ENCODE data around the gene MAB21L4. TPM values are rescaled to one million over a fixed set of nuclear protein-coding genes. Genes with fewer than 3 reads are reported as not detected.

MAB21L4 gene
- total RNA-seq, 1 experiment from 2014 or later: 0.21 TPM

GRCh38 chr2:240927390-240927781 lies 31.4 kb upstream of the MAB21L4 start:
- H3K4me3 ChIP-seq (ENCODE audit: low read depth in 2 of 2, low read length in 2 of 2): no peak overlapping the region
- DNase-seq (ENCODE audit: low read depth, low spot score) (no peak), ATAC-seq (no peak)
- intact Hi-C loops (cut with micrococcal nuclease; ENCODE audit: unreplicated experiment): no loop called here
- H3K9me3 ChIP-seq (ENCODE audit: control insufficient read depth, insufficient read depth, low read depth, low read length): no peaks in the 10 kb centered on the region
- CTCF ChIA-PET: interaction anchor here (0.5 kb wide), 1 partner anchor 38 kb away, joined by 4 read pairs; no protein-coding TSS in a partner anchor
- H3K4me1 ChIP-seq (ENCODE audit: control insufficient read depth, insufficient read depth, low read length): peaks cover 17% of the 10 kb centered on the region
- BruUV-seq (replicated peaks): no TSS peak
- in situ Hi-C loops (cut with HindIII; ENCODE audit: low pct_unique_long_range_greater_than_20kb, low sequenced_read_pairs): no loop called here
- H3K36me3 ChIP-seq (ENCODE audit: control insufficient read depth, insufficient read depth, low read length): no peaks in the 10 kb centered on the region
- H3K27ac ChIP-seq (ENCODE audit: low read length): no peak overlapping the region
- no peaks in the 10 kb centered on the region for H3K27me3 ChIP-seq (ENCODE audit: control insufficient read depth, insufficient read depth, low read length)
- no peak for TF ChIP-seq SIN3A (IDR thresholded peaks at IDR 0.05; ENCODE audit: borderline replicate concordance, insufficient read depth, low read depth, low read length)
- no peak for TF ChIP-seq CTCF (IDR thresholded peaks at IDR 0.05)
- TF ChIP-seq TCF7L2 (IDR thresholded peaks at IDR 0.05; ENCODE audit: low read depth, low read length): no peak
- TF ChIP-seq, protein P1, sequence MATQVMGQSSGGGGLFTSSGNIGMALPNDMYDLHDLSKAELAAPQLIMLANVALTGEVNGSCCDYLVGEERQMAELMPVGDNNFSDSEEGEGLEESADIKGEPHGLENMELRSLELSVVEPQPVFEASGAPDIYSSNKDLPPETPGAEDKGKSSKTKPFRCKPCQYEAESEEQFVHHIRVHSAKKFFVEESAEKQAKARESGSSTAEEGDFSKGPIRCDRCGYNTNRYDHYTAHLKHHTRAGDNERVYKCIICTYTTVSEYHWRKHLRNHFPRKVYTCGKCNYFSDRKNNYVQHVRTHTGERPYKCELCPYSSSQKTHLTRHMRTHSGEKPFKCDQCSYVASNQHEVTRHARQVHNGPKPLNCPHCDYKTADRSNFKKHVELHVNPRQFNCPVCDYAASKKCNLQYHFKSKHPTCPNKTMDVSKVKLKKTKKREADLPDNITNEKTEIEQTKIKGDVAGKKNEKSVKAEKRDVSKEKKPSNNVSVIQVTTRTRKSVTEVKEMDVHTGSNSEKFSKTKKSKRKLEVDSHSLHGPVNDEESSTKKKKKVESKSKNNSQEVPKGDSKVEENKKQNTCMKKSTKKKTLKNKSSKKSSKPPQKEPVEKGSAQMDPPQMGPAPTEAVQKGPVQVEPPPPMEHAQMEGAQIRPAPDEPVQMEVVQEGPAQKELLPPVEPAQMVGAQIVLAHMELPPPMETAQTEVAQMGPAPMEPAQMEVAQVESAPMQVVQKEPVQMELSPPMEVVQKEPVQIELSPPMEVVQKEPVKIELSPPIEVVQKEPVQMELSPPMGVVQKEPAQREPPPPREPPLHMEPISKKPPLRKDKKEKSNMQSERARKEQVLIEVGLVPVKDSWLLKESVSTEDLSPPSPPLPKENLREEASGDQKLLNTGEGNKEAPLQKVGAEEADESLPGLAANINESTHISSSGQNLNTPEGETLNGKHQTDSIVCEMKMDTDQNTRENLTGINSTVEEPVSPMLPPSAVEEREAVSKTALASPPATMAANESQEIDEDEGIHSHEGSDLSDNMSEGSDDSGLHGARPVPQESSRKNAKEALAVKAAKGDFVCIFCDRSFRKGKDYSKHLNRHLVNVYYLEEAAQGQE (IDR thresholded peaks at IDR 0.05; ENCODE audit: insufficient read depth in 1 of 2, low read depth in 2 of 2, low read length in 1 of 2): no peak
- TF ChIP-seq POLR2AphosphoS5 (IDR thresholded peaks at IDR 0.05; ENCODE audit: low read depth, low read length): no peak
- POLR2A ChIA-PET: no interaction called here

DNA sequence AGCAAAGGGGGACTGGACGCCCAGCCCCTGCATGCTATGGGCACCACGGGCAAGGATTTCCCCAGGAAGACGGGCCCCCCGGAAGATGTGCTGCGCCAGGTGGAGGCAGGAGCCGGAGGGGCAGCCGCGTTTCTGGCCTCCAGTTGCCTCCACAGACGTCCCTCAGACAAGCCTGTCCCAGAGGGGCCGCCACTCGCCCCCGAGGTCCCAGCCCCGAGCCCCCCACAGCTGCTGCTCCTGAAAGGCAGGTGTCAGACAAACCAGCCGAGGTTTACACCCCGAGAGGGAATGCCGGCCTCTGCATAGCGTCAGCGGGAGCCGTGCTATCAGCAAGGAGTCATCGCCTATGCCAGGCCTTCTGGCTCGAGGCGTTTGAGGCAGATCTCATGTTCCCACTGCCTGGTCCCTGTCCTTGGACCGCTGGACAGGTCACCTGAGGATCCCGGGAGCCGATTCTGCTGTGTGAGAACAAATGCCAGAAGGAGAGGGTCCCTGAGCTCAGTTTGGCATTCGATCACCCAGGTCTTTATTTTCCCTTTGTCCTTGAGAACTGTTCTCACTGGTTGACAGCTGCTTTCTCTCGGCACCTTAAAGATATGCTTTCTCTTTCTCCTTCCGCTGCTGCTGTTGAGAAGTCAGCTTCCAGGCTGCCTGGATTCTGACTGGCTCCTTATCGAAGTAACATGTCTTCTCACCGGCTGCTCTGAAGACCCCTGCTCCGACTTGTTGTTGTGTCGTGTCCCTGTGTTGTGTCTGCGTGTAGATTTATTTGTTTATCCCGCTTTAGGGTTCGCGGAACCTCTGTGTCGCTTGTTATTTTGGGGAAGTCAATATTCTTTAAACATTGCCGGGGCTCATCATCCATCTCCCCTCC lies 30.8 kb upstream of the MAB21L4 start:
- CTCF ChIA-PET: interaction anchor here (0.5 kb wide), 1 partner anchor 38 kb away, joined by 4 read pairs; no protein-coding TSS in a partner anchor
- Histone ChIP-seq H3K9me3 (ENCODE audit: control insufficient read depth, insufficient read depth, low read depth, low read length) (no peaks in the 10 kb centered on the region), H3K27me3 (ENCODE audit: control insufficient read depth, insufficient read depth, low read length) (no peaks in the 10 kb centered on the region), H3K27ac (ENCODE audit: low read length) (no peak overlapping the region), H3K4me3 (ENCODE audit: low read depth in 2 of 2, low read length in 2 of 2) (no peak overlapping the region), H3K4me1 (ENCODE audit: control insufficient read depth, insufficient read depth, low read length) (peaks cover 23% of the 10 kb centered on the region), H3K36me3 (ENCODE audit: control insufficient read depth, insufficient read depth, low read length) (no peaks in the 10 kb centered on the region)
- in situ Hi-C loops (cut with HindIII; ENCODE audit: low pct_unique_long_range_greater_than_20kb, low sequenced_read_pairs): no loop called here
- no TSS peak for BruUV-seq (replicated peaks)
- POLR2A ChIA-PET: no interaction called here
- no peak for DNase-seq (ENCODE audit: low read depth, low spot score)
- TF ChIP-seq POLR2AphosphoS5 (IDR thresholded peaks at IDR 0.05; ENCODE audit: low read depth, low read length): no peak
- TF ChIP-seq, protein P1 (IDR thresholded peaks at IDR 0.05; ENCODE audit: insufficient read depth in 1 of 2, low read depth in 2 of 2, low read length in 1 of 2): no peak
- no peak for TF ChIP-seq SIN3A (IDR thresholded peaks at IDR 0.05; ENCODE audit: borderline replicate concordance, insufficient read depth, low read depth, low read length)
- no peak for TF ChIP-seq CTCF (IDR thresholded peaks at IDR 0.05)
- no peak for TF ChIP-seq TCF7L2 (IDR thresholded peaks at IDR 0.05; ENCODE audit: low read depth, low read length)
- intact Hi-C loops (cut with micrococcal nuclease; ENCODE audit: unreplicated experiment): no loop called here
- ATAC-seq: peak; percentile 39; the same call in 1 of the 2 replicates
